Measurements from ENCODE around the gene HS3ST5.
"Not testable (repeated sequence)": the region's sequence is repeated elsewhere in the genome, so short reads cannot be mapped to it uniquely, and the experiment has no call there.

- TF ChIP-seq EZH2 (IDR thresholded peaks at IDR 0.05; ENCODE audit: insufficient read depth, low read length); CTCF (IDR thresholded peaks at IDR 0.05; ENCODE audit: insufficient read depth, low read depth, low read length): not testable (repeated sequence)
These were observed 298.3 kb downstream of the HS3ST5 start for GRCh38 chr6:114044566-114044965.

All from astrocyte (in vitro differentiated cells and primary cell).